Measurements from ENCODE around the gene EDDM3A. TPM values are rescaled to one million over a fixed set of nuclear protein-coding genes. Genes with fewer than 3 reads are reported as not detected.

The EDDM3A gene
- total and polyA plus RNA-seq, 2 of the 4 experiments (the other 2 are of a cell fraction): not detected

GRCh38 chr14:20748439-20748838 is 2.8 kb downstream of the EDDM3A start:
- 100% methylated on average over 1 of the region's 2 CpGs; no CpG with 5 or more reads in 1 of the 2 experiments for WGBS, 2 experiments (ENCODE audit: extremely low coverage in 2 of 2, insufficient read length in 1 of 2)
- Histone ChIP-seq H2BK20ac (ENCODE audit: low read depth, low read length) (no peak overlapping the region), H3K36me3 (ENCODE audit: control insufficient read depth, insufficient read depth, low read length) (no peaks in the 10 kb centered on the region), H3K56ac (ENCODE audit: extremely low read depth, insufficient read depth, low read length) (no peak overlapping the region), H3K9ac (ENCODE audit: low read depth, low read length) (no peak overlapping the region), H2AK9ac (replicated peaks; ENCODE audit: low read depth, low read length, poor library complexity) (no peak overlapping the region), H4K8ac (ENCODE audit: low read depth in 2 of 2, low read length in 2 of 2) (no peak overlapping the region), H3K79me1 (ENCODE audit: low read depth in 1 of 2, low read length in 2 of 2) (no peaks in the 10 kb centered on the region), H2AK5ac (ENCODE audit: low read depth, low read length) (no peak overlapping the region), H2BK15ac (ENCODE audit: low read depth, low read length) (no peak overlapping the region), H4K5ac (ENCODE audit: low read depth, low read length) (no peak overlapping the region), H3K18ac (ENCODE audit: low read depth, low read length) (no peak overlapping the region), H2AFZ (replicated peaks; ENCODE audit: low read length, poor library complexity) (no peak overlapping the region), H2BK5ac (ENCODE audit: low read depth, low read length, poor library complexity, severe bottlenecking) (no peak overlapping the region), H3K4me2 (ENCODE audit: low read depth, low read length) (no peak overlapping the region), H4K20me1 (ENCODE audit: insufficient read depth, low read length) (no peaks in the 10 kb centered on the region), H3K27ac (ENCODE audit: insufficient read depth, low read length) (no peak overlapping the region), H2BK120ac (ENCODE audit: low read depth, low read length) (no peak overlapping the region), H3K4me3 (ENCODE audit: insufficient read depth, low read depth, low read length) (no peak overlapping the region), H3K23ac (ENCODE audit: low read depth, low read length) (no peak overlapping the region), H3K27me3 (ENCODE audit: control insufficient read depth, insufficient read depth, low read length) (no peaks in the 10 kb centered on the region), H3K14ac (replicated peaks; ENCODE audit: low read depth, low read length) (no peak overlapping the region), H3K9me1 (ENCODE audit: insufficient read depth, low read length) (no peaks in the 10 kb centered on the region), H3K4me1 (ENCODE audit: control insufficient read depth, insufficient read depth, low read length) (no peaks in the 10 kb centered on the region), H3K4ac (ENCODE audit: low read depth, low read length) (no peak overlapping the region), H4K91ac (ENCODE audit: insufficient read depth, low read depth, low read length) (no peak overlapping the region), H3K9me3 (ENCODE audit: control insufficient read depth, insufficient read depth, low read length) (peaks cover 8% of the 10 kb centered on the region)
- ChIA-PET POLR2A (ENCODE audit: unreplicated experiment) (no interaction called here), CTCF (no interaction called here)
- dilution Hi-C loops (cut with HindIII; ENCODE audit: low sequenced_read_pairs, unreplicated experiment): no loop called here
- in situ Hi-C loops (cut with MboI; ENCODE audit: low sequenced_read_pairs): no loop called here
- DNase-seq (no peak), ATAC-seq (ENCODE audit: low read depth) (no peak)
- TF ChIP-seq RCOR1 (IDR thresholded peaks at IDR 0.05; ENCODE audit: insufficient replicate concordance, low read length) (no peak), ELK1 (IDR thresholded peaks at IDR 0.05; ENCODE audit: borderline replicate concordance, low read depth, low read length) (no peak), BHLHE40 (IDR thresholded peaks at IDR 0.05; ENCODE audit: low read depth, low read length) (no peak), CHD1 (IDR thresholded peaks at IDR 0.05; ENCODE audit: low read depth, low read length) (no peak), RFX5 (IDR thresholded peaks at IDR 0.05; ENCODE audit: low read depth, low read length) (no peak), POLR2A (IDR thresholded peaks at IDR 0.05; ENCODE audit: low read depth, low read length) (no peak), MAFK (IDR thresholded peaks at IDR 0.05; ENCODE audit: low read depth, low read length) (no peak), MAZ (IDR thresholded peaks at IDR 0.05; ENCODE audit: borderline replicate concordance, low read depth, low read length) (no peak), FOS (IDR thresholded peaks at IDR 0.05; ENCODE audit: low read depth, low read length) (no peak), NFE2L2 (IDR thresholded peaks at IDR 0.05; ENCODE audit: low read depth, low read length) (no peak)
- BruUV-seq (replicated peaks): no TSS peak
- intact Hi-C loops (cut with micrococcal nuclease): no loop called here

All from IMR-90 (cell line).